OCI-LY1 (cell line): ENCODE data around the gene CDC42BPA.

Source experiments
- H2AFZ ChIP-seq: fragments of 200-600 bp; sonication (generic), shearing (Covaris generic); 2 replicates; pipeline ENCODE4 v1.6.0; 2014; ENCODE audit warnings: antibody characterized with exemption, mild to moderate bottlenecking, low read length
- H3F3A ChIP-seq: fragments of 200-600 bp; sonication (generic), shearing (Covaris generic); 2 replicates; pipeline ENCODE4 v1.6.0; 2014; ENCODE audit warnings: mild to moderate bottlenecking, antibody characterized with exemption, low read length, moderate library complexity; ENCODE audit not compliant: insufficient read depth
- H3K27ac ChIP-seq: fragments of 200-600 bp; sonication (generic); 2 replicates; pipeline ENCODE4 v1.5.1; 2014; ENCODE audit warnings: low read length, mixed run types, mild to moderate bottlenecking, low read depth; ENCODE audit not compliant: poor library complexity, severe bottlenecking
- H3K27me3 ChIP-seq: fragments of 200-600 bp; sonication (generic); 2 replicates; pipeline ENCODE4 v1.6.0; 2014; ENCODE audit warnings: antibody characterized with exemption, mild to moderate bottlenecking, low read length, moderate library complexity; ENCODE audit not compliant: insufficient read depth
- H3K36me3 ChIP-seq: fragments of 200-600 bp; sonication (generic); 2 replicates; pipeline ENCODE4 v1.6.1; 2014; ENCODE audit warnings: mild to moderate bottlenecking, antibody characterized with exemption, low read length, moderate library complexity, mixed read lengths; ENCODE audit not compliant: insufficient read depth
- H3K4me1 ChIP-seq: fragments of 200-600 bp; sonication (generic); 2 replicates; pipeline ENCODE4 v1.5.1; 2014; ENCODE audit warnings: mild to moderate bottlenecking, low read length, moderate library complexity; ENCODE audit not compliant: insufficient read depth, severe bottlenecking
- H3K4me2 ChIP-seq: fragments of 200-600 bp; sonication (generic), shearing (Covaris generic); 2 replicates; pipeline ENCODE4 v1.6.1; 2014; ENCODE audit warnings: low read length
- H3K4me3 ChIP-seq: fragments of 200-600 bp; sonication (generic); 2 replicates; pipeline ENCODE4 v1.5.1; 2014; ENCODE audit warnings: low read length, low read depth, mild to moderate bottlenecking, mixed read lengths; ENCODE audit not compliant: poor library complexity, severe bottlenecking
- H3K79me2 ChIP-seq: fragments of 200-600 bp; shearing (Covaris generic); 2 replicates; pipeline ENCODE4 v1.6.1; 2016; ENCODE audit warnings: mixed run types, low read length, mixed read lengths; ENCODE audit not compliant: insufficient read depth
- H3K9ac ChIP-seq: fragments of 200-600 bp; sonication (generic), shearing (Covaris generic); 2 replicates; pipeline ENCODE4 v1.6.1; 2014; ENCODE audit warnings: mild to moderate bottlenecking, low read length, mixed read lengths
- H3K9me2 ChIP-seq: fragments of 200-600 bp; sonication (generic), shearing (Covaris generic); 2 replicates; pipeline ENCODE4 v1.6.1; 2014; ENCODE audit warnings: low read depth, mild to moderate bottlenecking, low read length, mixed read lengths
- H3K9me3 ChIP-seq: fragments of 200-600 bp; shearing (Covaris generic); 2 replicates; pipeline ENCODE4 v1.6.1; 2014; ENCODE audit warnings: low read length, mixed read lengths
- H4K20me1 ChIP-seq: fragments of 200-600 bp; sonication (generic), shearing (Covaris generic); 2 replicates; pipeline ENCODE4 v1.6.0; 2016; ENCODE audit warnings: mild to moderate bottlenecking, low read length; ENCODE audit not compliant: insufficient read depth
- EZH2 ChIP-seq: fragments of 200-600 bp; sonication (generic), shearing (Covaris generic); IDR thresholded peaks from 2 replicates; pipeline ENCODE4 v1.8.0; 2017; ENCODE audit warnings: borderline replicate concordance, mixed run types, mild to moderate bottlenecking, antibody characterized with exemption, low read length, moderate library complexity, mixed read lengths
- TF ChIP-seq, protein P1 (sequence below): fragments of 200-600 bp; sonication (generic), shearing (Covaris generic); IDR thresholded peaks from 2 replicates; pipeline ENCODE4 v1.5.1; 2017; ENCODE audit warnings: mild to moderate bottlenecking, antibody characterized with exemption, low read length, moderate library complexity, mixed read lengths

Gene CDC42BPA

DNA sequence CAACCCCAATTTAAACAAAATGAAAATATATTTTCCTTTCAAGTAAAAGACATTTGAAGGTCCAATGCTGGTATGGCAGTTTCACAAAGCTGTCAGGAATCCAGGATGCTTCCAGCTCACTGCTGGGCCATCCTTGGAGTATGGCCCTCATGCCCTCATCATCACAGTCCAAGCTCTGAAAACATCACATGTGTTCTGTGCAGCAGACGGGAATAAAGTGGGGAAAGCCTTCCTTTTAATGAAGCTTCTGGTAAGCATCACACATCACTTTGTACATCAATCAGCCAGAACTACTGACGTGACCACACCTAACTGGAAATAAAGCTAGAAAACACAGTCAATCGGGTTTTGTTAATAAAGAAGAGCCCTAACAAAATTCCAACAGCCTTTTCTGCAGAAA, 22.7 kb downstream of the CDC42BPA start:
- no peak for TF ChIP-seq EZH2
- TF ChIP-seq, protein P1, sequence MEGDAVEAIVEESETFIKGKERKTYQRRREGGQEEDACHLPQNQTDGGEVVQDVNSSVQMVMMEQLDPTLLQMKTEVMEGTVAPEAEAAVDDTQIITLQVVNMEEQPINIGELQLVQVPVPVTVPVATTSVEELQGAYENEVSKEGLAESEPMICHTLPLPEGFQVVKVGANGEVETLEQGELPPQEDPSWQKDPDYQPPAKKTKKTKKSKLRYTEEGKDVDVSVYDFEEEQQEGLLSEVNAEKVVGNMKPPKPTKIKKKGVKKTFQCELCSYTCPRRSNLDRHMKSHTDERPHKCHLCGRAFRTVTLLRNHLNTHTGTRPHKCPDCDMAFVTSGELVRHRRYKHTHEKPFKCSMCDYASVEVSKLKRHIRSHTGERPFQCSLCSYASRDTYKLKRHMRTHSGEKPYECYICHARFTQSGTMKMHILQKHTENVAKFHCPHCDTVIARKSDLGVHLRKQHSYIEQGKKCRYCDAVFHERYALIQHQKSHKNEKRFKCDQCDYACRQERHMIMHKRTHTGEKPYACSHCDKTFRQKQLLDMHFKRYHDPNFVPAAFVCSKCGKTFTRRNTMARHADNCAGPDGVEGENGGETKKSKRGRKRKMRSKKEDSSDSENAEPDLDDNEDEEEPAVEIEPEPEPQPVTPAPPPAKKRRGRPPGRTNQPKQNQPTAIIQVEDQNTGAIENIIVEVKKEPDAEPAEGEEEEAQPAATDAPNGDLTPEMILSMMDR: no peak
- Histone ChIP-seq H3K4me2 (no peak overlapping the region), H3F3A (no peaks in the 10 kb centered on the region), H3K27me3 (no peaks in the 10 kb centered on the region), H3K9me2 (no peaks in the 10 kb centered on the region), H3K27ac (no peak overlapping the region), H3K4me3 (no peak overlapping the region), H3K9ac (no peak overlapping the region), H3K79me2 (no peaks in the 10 kb centered on the region), H3K4me1 (no peaks in the 10 kb centered on the region), H3K9me3 (no peaks in the 10 kb centered on the region), H4K20me1 (no peaks in the 10 kb centered on the region), H2AFZ (no peak overlapping the region), H3K36me3 (no peaks in the 10 kb centered on the region)

DNA sequence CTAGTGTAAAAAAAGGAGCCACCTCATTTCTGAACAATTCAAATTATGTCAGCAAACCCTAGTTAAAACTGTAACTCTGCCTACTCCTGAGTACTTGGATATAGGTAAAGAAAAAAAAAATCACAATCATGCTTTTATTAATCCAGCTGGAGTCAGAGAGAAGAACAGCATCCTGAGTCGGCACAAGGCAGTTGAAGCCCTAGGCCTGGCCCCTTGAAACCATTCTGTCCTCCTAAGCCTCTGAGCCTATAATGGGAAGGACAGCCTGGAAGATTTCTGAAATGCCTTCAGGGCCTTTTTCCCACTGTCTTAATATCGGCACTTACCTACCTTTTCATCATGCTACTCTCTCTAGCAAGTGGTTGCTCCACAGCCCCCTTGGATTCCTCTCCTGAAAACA, 32.5 kb downstream of the CDC42BPA start:
- Histone ChIP-seq H3K79me2 (no peaks in the 10 kb centered on the region), H3K27me3 (no peaks in the 10 kb centered on the region), H3K9ac (no peak overlapping the region)

DNA sequence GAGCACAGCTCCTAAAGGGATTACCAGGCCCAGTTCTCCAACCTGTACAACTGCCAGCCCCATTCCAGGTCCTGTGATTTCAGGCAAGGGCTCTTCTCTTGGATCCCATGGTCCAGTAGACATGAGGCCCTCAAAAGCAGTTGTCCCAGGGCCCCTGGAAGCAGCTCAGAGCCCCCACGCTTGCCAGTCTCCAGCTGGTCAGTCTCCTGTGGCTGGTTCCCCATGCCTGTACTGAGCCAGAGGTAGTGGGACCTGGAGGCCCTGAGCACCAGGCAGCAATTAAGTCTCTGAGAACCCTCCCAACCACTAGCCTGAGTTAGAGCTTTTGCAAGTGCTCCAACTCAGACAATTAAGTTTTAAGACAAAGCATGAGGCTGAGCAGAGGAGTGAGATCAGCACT, 36.9 kb downstream of the CDC42BPA start:
- H3F3A ChIP-seq: no peaks in the 10 kb centered on the region
- H3K9me2 ChIP-seq: no peaks in the 10 kb centered on the region
- no peak overlapping the region for H2AFZ ChIP-seq
- no peak for TF ChIP-seq EZH2
- TF ChIP-seq, protein P1: no peak
- H3K79me2 ChIP-seq: no peaks in the 10 kb centered on the region
- no peak overlapping the region for H3K27ac ChIP-seq
- H3K4me1 ChIP-seq: no peaks in the 10 kb centered on the region
- no peaks in the 10 kb centered on the region for H3K27me3 ChIP-seq
- H3K36me3 ChIP-seq: no peaks in the 10 kb centered on the region
- no peak overlapping the region for H3K4me2 ChIP-seq
- H4K20me1 ChIP-seq: no peaks in the 10 kb centered on the region
- H3K4me3 ChIP-seq: no peak overlapping the region
- no peak overlapping the region for H3K9ac ChIP-seq
- no peaks in the 10 kb centered on the region for H3K9me3 ChIP-seq

More for the DNA sequence above, 32.5 kb downstream of the CDC42BPA start:
- H3K4me1 ChIP-seq: no peaks in the 10 kb centered on the region
- H3K27ac ChIP-seq: no peak overlapping the region
- no peaks in the 10 kb centered on the region for H3K36me3 ChIP-seq
- no peak for TF ChIP-seq EZH2
- TF ChIP-seq, protein P1: no peak
- H3K4me2 ChIP-seq: no peak overlapping the region
- no peaks in the 10 kb centered on the region for H4K20me1 ChIP-seq
- H3F3A ChIP-seq: no peaks in the 10 kb centered on the region
- H2AFZ ChIP-seq: no peak overlapping the region
- no peaks in the 10 kb centered on the region for H3K9me2 ChIP-seq
- no peak overlapping the region for H3K4me3 ChIP-seq
- no peaks in the 10 kb centered on the region for H3K9me3 ChIP-seq
